SU-DHL-6 (cell line): Measurements from ENCODE around the gene TRMT44.

Experiments
- CTCF ChIP-seq: fragments of 200-600 bp; sonication (generic); IDR thresholded peaks from one replicate; pipeline ENCODE4 v1.5.1; 2017; ENCODE audit warnings: antibody characterized with exemption, mild to moderate bottlenecking, low read length, moderate library complexity; ENCODE audit not compliant: insufficient read depth, poor library complexity, severe bottlenecking
- EZH2phosphoT487 ChIP-seq: fragments of 200-600 bp; sonication (generic), shearing (Covaris generic); conservative IDR thresholded peaks from 2 replicates; pipeline ENCODE4 v1.6.1; 2018; ENCODE audit warnings: mild to moderate bottlenecking, antibody characterized with exemption, low read length, moderate library complexity, mixed read lengths

- TF ChIP-seq CTCF (no peak), EZH2phosphoT487 (no peak)
These were observed 39.6 kb downstream of the TRMT44 start for GRCh38 chr4:8480221-8480620.
